ENCODE data around the gene PDILT.

PDILT gene

GRCh38 chr16:20349615-20350014 lies 54.9 kb downstream of the PDILT start:
- TF ChIP-seq ZFP41 (tag by site-specific recombination; IDR thresholded peaks at IDR 0.05; ENCODE audit: borderline replicate concordance) = no peak
- TF ChIP-seq PATZ1 (tag by site-specific recombination; IDR thresholded peaks at IDR 0.05) = no peak
- no peak for TF ChIP-seq ZNF549 (tag by site-specific recombination; IDR thresholded peaks at IDR 0.05)
- TF ChIP-seq ZNF473 (tag by site-specific recombination; IDR thresholded peaks at IDR 0.05) = no peak
- no peak for TF ChIP-seq GLIS1 (tag by site-specific recombination; IDR thresholded peaks at IDR 0.05)
- TF ChIP-seq ZNF701 (tag by site-specific recombination; IDR thresholded peaks at IDR 0.05) = no peak
- TF ChIP-seq ZNF214 (tag by site-specific recombination; IDR thresholded peaks at IDR 0.05; ENCODE audit: borderline replicate concordance) = no peak
- TF ChIP-seq OSR2 (tag by site-specific recombination; IDR thresholded peaks at IDR 0.05) = no peak
- TF ChIP-seq ZNF677 (tag by site-specific recombination; IDR thresholded peaks at IDR 0.05) = no peak
- no peak for TF ChIP-seq ZNF112 (tag by site-specific recombination; IDR thresholded peaks at IDR 0.05)
- no peak for TF ChIP-seq ZNF521 (tag by site-specific recombination; IDR thresholded peaks at IDR 0.05)
- no peak for TF ChIP-seq ZNF518A (tag by site-specific recombination; conservative IDR thresholded peaks at IDR 0.05; ENCODE audit: low read depth)
- TF ChIP-seq ZNF704 (tag by site-specific recombination; IDR thresholded peaks at IDR 0.05) = no peak
- no peak for TF ChIP-seq ZNF670 (tag by site-specific recombination; IDR thresholded peaks at IDR 0.05; ENCODE audit: low read depth)
- no peak for TF ChIP-seq KLF8 (tag by site-specific recombination; IDR thresholded peaks at IDR 0.05)
- no peak for TF ChIP-seq GLIS2 (tag by site-specific recombination; IDR thresholded peaks at IDR 0.05)
- no peak for TF ChIP-seq HOXC10 (CRISPR knock-in tag; IDR thresholded peaks at IDR 0.05)
- no peak for TF ChIP-seq ZFP37 (tag by site-specific recombination; IDR thresholded peaks at IDR 0.05)
- Histone ChIP-seq H3K4me1 (ENCODE audit: control insufficient read depth, insufficient read depth, low read length) (no peaks in the 10 kb centered on the region), H3K27ac (ENCODE audit: extremely low read depth, low read depth, low read length) (no peak overlapping the region), H3K4me3 (ENCODE audit: low read depth, low read length) (no peak overlapping the region), H3K36me3 (ENCODE audit: control insufficient read depth in 2 of 2, insufficient read depth in 1 of 2, low read length in 2 of 2) (no peaks in the 10 kb centered on the region), H3K9me3 (ENCODE audit: control insufficient read depth, insufficient read depth, low read depth, low read length) (no peaks in the 10 kb centered on the region)
- ChIA-PET CTCF (interaction anchor here (1.0 to 1.5 kb wide), 4 partner anchors 15 to 442 kb away, joined by 3 to 8 read pairs (median 4); no protein-coding TSS in a partner anchor), POLR2A (no interaction called here)

Measured in HEK293 (cell line).